Stimulated activated CD4-positive, alpha-beta T cell treated with anti-CD3 and anti-CD28 coated beads, Interleukin-4, amount 100 ng/mL, for 48 hours (primary cell): ENCODE measurements around the gene ARL8B.
"Not testable (repeated sequence)": the region's sequence is repeated elsewhere in the genome, so short reads cannot be mapped to it uniquely, and the experiment has no call there.

Experiments used
- DNase-seq, 2 donors: peaks; one replicate each; pipeline ENCODE4 v3.0.0-alpha.2; 2020; ENCODE audit warnings: low read depth in 2 of 2

ARL8B gene

GRCh38 chr3:5144316-5144994 is 22.4 kb downstream of the ARL8B start:
- DNase-seq = no peak

DNA sequence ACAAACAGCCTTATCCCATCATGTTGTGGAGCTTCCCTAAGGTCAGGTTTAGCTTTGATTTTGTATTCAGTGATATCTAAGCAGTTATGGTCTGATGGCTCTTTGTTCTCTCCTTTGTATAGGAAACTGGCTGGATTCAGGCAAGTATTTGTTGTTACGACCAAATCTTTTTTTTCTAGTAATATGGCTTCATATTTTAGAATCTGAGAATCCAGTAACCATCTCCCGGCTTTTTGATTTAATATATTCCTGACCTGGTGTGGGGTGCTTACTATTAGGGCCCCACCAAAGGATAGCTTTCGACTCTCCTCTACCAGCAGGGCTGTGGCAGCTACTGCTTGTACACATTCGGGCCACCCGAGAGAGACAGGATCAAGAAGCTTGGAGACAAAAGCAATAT is 23.0 kb downstream of the ARL8B start:
- no peak for DNase-seq

DNA sequence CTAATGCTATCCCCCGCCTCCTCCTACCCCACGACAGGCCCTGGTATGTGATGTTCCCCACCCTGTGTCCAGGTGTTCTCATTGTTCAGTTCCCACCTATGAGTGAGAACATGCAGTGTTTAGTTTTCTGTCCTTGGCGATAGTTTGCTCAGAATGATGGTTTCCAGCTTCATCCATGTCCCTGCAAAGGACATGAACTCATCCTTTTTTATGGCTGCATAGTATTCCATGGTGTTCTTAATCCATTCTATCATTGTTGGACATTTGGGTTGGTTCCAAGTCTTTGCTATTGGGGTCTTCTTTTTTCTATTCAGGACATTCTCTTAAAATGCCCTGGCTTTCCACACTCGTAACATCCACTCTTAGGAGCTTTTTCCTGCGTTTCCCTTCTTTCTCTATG is 25.1 kb downstream of the ARL8B start:
- not testable (repeated sequence) for DNase-seq

DNA sequence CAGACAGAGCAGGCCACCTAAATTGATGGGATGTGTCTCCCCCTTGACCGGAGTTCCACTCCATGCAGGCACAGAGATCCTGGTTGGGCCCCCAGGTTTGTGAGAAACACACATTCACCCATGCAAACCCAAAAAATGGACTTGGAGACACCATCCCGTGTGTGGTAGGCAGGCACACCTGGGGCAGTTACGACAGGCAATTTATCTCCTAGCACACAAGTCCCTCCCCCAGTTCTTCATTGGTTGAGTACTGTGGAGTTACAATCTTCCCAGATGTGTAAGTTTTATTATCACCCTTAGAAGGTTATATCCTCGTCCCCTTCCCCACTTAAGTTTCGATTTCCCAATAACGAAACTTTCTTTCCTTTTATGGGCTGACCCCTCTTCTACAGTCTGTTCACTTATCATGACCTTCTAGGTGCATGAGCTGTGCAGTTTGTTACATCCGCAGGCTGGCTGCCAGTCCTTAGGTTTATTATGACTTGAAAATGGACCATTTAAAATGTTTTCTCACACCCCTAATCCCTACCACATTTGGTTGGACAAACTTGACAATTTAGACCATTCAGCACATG is 27.3 kb downstream of the ARL8B start:
- DNase-seq = no peak

DNA sequence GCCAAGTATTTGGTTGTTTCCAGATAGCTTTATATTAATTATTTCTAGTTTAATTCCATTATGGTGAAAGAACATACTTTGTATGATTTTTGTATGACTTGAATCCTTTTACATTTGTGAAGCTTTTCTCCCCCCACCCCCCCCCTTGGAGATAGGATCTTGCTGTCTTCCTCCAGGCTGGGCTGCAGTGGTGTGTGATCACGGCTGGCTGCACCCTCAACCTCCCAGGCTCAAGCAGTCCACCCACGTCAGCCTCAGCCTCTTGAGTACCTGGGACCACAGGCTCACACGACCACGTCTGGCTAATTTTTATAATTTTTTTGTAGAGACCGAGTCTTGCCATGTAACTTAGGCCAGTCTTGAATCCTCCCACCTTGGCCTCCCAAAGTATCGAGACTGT is 29.5 kb downstream of the ARL8B start:
- no peak for DNase-seq

DNA sequence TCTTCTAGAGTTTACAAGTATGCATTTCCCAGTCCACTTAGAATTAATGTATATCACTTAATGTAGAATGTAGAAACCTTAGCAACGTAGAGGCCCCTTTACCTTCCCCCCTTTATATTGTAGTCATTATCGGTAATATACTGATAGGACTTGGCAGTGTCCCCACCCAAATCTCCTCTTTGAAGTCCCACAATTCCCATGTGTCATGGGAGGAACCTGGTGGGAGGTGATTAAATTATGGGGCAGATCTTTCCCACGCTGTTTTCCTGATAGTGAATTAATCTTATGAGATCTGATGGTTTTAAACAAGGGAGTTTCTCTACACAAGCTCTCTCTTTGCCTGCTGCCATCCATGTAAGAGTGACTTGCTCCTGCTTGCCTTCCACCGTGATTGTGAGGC is 31.0 kb downstream of the ARL8B start:
- no peak for DNase-seq

DNA sequence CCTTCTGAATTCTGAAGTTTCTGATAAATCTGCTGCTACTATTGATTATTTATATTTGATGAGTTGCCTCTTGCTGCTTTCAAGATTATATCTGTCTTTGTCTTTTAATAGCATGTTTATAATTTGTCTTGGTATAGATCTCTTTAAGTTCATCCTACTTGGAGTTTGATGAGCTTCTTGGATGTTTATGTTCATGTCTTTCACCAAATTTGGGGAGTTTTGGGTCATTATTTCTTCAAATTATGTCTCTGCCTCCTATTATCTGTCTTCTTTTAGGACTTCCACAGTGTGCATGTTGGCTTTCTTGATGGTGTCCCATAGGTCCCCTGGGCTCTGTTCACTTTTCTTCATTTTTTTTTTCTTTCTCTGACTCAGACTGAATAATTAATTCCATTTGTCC is 33.1 kb downstream of the ARL8B start:
- DNase-seq = no peak

DNA sequence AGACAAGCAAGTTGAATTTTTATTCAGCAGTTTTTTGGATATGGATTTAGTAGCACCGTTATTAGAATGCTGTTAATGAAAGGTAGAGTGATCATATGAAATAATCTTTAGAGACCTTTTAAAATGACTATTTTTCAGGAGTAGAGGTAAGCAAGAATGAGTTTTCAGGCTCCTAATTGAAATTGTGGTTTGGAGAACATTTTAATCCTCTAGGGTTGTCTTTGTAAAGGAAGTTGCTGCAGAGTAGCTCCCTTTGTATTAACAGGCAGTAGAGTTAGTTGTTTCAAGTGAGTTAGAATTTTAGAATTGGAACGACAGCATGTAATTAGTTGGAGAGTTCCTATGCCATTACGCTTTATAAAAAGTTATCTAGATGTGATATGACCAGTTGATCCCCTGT is 38.2 kb downstream of the ARL8B start:
- no peak for DNase-seq

DNA sequence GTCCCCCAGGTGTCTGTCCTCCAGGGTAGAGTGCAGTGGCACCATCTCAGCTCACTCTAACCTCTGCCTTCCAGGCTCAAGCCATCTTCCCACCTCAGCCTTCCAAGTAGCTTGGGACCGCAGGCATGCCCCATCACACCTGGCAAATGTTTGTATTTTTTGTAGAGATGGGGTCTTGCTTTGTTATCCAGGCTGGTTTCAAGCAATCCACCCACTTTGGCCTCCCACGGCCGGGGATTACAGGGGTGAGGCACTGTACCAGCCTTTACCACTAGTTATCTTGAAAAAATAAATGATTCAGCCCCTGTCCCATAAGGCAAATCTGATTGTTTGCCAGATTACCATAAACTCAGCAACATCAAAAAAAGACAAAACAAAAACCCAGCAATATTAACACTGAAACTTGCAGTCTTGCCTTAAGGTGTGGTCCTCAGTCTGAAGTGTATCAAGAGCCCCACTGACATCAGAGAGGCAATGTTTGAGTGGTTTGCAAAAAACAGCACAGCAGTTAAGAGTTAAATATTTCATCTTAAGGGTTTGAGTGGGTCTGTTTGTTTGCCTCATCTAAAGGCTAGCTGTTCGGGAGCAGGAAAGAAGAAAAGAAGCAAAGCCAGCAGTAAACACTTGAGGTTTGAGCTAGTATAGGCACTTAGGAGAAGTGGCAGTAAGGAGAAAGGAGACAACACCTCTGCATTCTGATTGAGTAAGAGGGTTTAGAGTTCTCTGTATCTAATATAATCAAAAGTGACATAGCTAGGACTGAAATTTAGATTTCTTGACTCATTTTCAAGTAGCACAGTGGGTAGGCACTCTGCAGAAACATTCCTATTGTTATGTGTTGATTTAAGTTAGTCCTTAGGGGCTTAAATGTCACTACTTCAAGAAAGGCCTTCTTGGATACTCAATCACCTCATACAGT is 39.1 kb downstream of the ARL8B start:
- DNase-seq = no peak

DNA sequence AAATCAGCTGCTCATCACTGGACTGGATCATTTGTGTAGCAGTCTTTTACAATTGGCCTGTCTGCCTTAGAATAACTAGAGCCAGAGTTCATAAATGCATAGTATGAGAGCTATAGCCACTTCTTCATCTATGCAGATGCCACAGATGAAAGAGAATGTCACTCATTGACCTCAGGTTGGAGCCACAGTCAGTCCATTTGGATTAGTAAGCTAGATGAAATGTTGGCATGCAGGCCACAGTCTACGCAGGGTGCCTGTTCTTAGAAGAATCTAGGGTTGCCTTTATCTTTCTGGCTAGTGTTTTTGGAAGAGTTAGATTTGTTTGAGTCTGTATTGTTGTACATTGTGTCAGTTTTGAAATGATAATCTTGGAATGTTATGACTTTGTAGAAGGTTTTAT is 40.0 kb downstream of the ARL8B start:
- no peak for DNase-seq

- DNase-seq = no peak
These were observed 43.6 kb downstream of the ARL8B start for GRCh38 chr3:5165698-5166097.

DNA sequence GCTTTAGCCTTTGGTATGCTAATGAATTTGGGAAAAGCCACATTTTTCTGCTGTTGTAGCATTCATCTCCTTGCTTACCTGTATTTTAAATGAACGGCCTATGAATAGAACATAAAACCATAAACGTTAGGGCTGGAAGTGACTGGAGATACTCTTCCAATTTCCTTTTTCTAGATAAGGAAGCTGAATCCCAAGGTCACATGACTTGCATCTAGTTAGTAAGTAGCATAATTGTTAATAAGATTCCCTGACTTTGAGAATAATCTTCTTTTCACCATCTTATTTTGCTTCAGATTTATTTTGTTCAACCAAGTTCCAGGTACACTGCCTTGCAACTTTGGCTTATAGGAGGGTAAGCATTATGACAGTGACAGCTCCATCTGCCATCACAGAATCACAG is 44.8 kb downstream of the ARL8B start:
- DNase-seq = no peak

DNA sequence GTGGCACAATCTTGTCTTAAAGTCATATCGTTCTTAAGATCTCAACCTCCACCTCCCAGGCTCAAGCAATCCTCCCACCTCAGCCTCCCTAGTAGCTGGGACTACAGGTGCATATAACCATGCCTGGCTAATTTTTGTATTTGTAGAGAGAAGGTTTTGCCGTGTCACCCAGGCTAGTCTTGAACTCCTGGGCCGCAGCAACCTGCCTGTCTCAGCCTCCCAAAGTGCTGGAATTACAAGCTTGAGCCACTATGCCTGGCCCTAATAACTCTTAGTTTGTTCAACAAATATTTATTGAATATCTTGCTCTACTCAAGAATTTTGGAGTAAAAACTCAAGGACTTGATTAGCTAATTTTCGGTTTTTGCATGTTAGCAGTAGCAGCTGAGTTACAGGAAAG is 46.0 kb downstream of the ARL8B start:
- no peak for DNase-seq

GRCh38 chr3:5169807-5170206 is 47.7 kb downstream of the ARL8B start:
- DNase-seq = no peak

- DNase-seq = no peak
These were observed 48.9 kb downstream of the ARL8B start for GRCh38 chr3:5170975-5171374.

DNA sequence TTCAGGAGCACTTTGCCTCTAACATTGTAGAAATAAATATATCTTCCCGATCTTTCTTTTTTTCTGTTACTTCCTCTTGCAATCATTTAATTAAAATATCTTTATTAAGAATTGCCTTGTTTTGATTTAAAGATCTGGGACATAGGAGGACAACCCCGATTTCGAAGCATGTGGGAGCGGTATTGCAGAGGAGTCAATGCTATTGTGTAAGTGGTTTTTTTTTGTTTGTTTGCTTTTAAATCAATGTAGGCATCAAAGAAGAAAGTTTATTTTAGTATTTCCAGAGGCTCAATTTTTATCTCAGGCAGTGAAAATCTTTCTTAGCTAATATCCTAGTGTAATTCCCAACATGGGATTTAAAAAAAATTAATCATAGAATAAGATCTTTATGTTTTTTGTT is 49.9 kb downstream of the ARL8B start:
- DNase-seq = no peak

GRCh38 chr3:5179036-5179435 is 56.9 kb downstream of the ARL8B start:
- not testable (repeated sequence) for DNase-seq

- no peak for DNase-seq
These were observed 59.5 kb downstream of the ARL8B start for GRCh38 chr3:5181469-5182141.

DNA sequence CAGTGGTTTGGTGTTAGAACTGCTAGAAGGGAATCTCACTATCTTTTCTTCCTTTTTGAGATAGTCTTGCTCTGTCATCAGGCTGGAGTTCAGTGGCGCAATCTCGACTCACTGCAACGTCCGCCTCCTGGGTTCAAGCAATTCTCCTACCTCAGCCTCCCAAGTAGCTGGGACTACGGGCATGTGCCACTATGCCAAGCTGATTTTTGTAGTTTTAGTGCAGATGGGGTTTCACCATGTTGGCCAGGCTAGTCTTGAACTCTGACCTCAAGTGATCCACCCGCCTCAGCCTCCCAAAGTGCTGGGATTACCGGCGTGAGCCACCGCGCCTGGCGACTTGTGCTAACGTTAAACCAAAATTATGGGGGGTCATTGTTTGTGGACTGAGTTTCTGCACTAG is 61.6 kb downstream of the ARL8B start:
- DNase-seq = not testable (repeated sequence)

DNA sequence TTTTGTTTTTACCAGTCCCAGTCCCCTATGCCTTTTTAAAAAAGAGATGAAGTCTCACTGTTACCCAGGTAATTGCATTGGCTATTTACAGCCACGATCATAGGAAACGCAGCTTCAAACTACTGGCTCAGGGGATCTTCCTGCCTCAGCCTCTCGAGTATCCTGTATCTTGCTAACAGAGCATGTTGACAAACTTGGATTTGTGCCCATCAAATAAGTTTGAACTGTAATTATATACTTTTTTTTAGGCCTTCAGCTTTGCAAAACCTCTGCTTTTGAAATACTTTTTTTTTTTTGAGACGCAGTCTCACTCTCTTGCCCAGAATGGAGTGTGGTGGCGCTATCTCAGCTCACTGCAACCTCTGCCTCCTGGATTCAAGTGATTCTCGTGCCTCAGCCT is 62.4 kb downstream of the ARL8B start:
- DNase-seq = no peak

- DNase-seq = no peak
These were observed 63.1 kb downstream of the ARL8B start for GRCh38 chr3:5185093-5185673.
